CD8-positive, alpha-beta memory T cell (primary cell): ENCODE data around the gene IBTK. TPM values are rescaled to one million over a fixed set of nuclear protein-coding genes. Genes with fewer than 3 reads are reported as not detected.
"Not testable (repeated sequence)": the region's sequence is repeated elsewhere in the genome, so short reads cannot be mapped to it uniquely, and the experiment has no call there.

ENCODE experiments used
- CTCF ChIA-PET: fragments of 350-600 bp; sonication (Branson Sonifier 250); formaldehyde crosslinking; loops from one replicate; lab custom pipeline; 2021; ENCODE audit warnings: antibody characterized with exemption; lab: Charles Lee
- POLR2A ChIA-PET: fragments of 350-600 bp; sonication (Branson Sonifier 250); formaldehyde crosslinking; loops from one replicate; lab custom pipeline; 2021; ENCODE audit warnings: antibody characterized with exemption; lab: Charles Lee
- DNase-seq, 5 donors: peaks; one replicate each; pipeline versions ENCODE4 v3.0.0 to v3.0.0-alpha.2; 2020 to 2022; ENCODE audit warnings: mixed read lengths in 1 of 5
- H3K27ac ChIP-seq: one replicate; pipeline ENCODE4 v1.7.0; 2013; ENCODE audit warnings: low read depth, mild to moderate bottlenecking, low read length, moderate library complexity
- H3K27me3 ChIP-seq: 2 replicates; pipeline ENCODE4 v1.7.0; 2013; ENCODE audit warnings: low read length, mild to moderate bottlenecking; ENCODE audit not compliant: insufficient read depth, poor library complexity, severe bottlenecking
- H3K36me3 ChIP-seq: 2 replicates; pipeline ENCODE4 v1.7.0; 2013; ENCODE audit warnings: mild to moderate bottlenecking, low read length, moderate library complexity; ENCODE audit not compliant: insufficient read depth
- H3K4me1 ChIP-seq: 2 replicates; pipeline ENCODE4 v1.7.0; 2013; ENCODE audit warnings: mild to moderate bottlenecking, low read length, moderate library complexity; ENCODE audit not compliant: insufficient read depth
- H3K4me3 ChIP-seq: 2 replicates; pipeline ENCODE4 v1.7.0; 2013; ENCODE audit warnings: mild to moderate bottlenecking, low read length
- H3K9me3 ChIP-seq: 2 replicates; pipeline ENCODE4 v1.7.0; 2013; ENCODE audit warnings: mild to moderate bottlenecking, low read length
- H3K27ac Mint-ChIP-seq, 8 donors: one replicate each; pipeline ENCODE4 v1.8.0; 2020 to 2021; ENCODE audit warnings: mixed read lengths in 8 of 8, mild to moderate bottlenecking in 6 of 8, inconsistent platforms in 3 of 8, moderate library complexity in 3 of 8
- H3K27me3 Mint-ChIP-seq, 2 donors: one replicate each; pipeline ENCODE4 v1.8.0; 2020 to 2021; ENCODE audit warnings: mixed read lengths in 2 of 2, mild to moderate bottlenecking in 1 of 2, moderate library complexity in 1 of 2
- H3K36me3 Mint-ChIP-seq, 3 donors: one replicate each; pipeline ENCODE4 v1.8.0; 2020 to 2021; ENCODE audit warnings: mixed read lengths in 3 of 3, inconsistent platforms in 1 of 3, mild to moderate bottlenecking in 1 of 3
- H3K4me1 Mint-ChIP-seq, 3 donors: one replicate each; pipeline ENCODE4 v1.8.0; 2020 to 2021; ENCODE audit warnings: mixed read lengths in 3 of 3, inconsistent platforms in 1 of 3, mild to moderate bottlenecking in 1 of 3
- H3K4me3 Mint-ChIP-seq, 7 donors: one replicate each; pipeline ENCODE4 v1.8.0; 2020 to 2021; ENCODE audit warnings: mixed read lengths in 7 of 7, mild to moderate bottlenecking in 6 of 7, moderate library complexity in 4 of 7, inconsistent platforms in 2 of 7
- H3K9me3 Mint-ChIP-seq, 5 donors: one replicate each; pipeline ENCODE4 v1.8.0; 2020 to 2022; ENCODE audit warnings: mixed read lengths in 5 of 5, mild to moderate bottlenecking in 3 of 5, moderate library complexity in 2 of 5, inconsistent platforms in 1 of 5
- polyA plus RNA-seq: library from polyadenylated mRNA; unstranded; fragments of 300-500 nt; fragmentation: Illumina TruSeq; gene quantifications from one replicate; pipeline ENCODE4 v1.2.3, GENCODE V29; 2021
- total RNA-seq, 2 experiments: library from RNA; stranded (reverse); gene quantifications; one replicate each; pipeline ENCODE4 v1.2.3, GENCODE V29; 2021

Gene IBTK
- total and polyA plus RNA-seq, 3 experiments from 2014 or later = 20.3 to 26.6 (median 24.2) TPM

GRCh38 chr6:82142524-82142923 is 105.0 kb downstream of the IBTK start:
- Histone ChIP-seq H3K9me3 (no peaks in the 10 kb centered on the region), H3K36me3 (no peaks in the 10 kb centered on the region), H3K27ac (no peak overlapping the region), H3K4me1 (no peaks in the 10 kb centered on the region), H3K27me3 (no peaks in the 10 kb centered on the region), H3K4me3 (no peak overlapping the region)
- Mint-ChIP-seq H3K27ac (no peak overlapping the region), H3K4me1 (no peaks in the 10 kb centered on the region), H3K4me3 (no peak overlapping the region), H3K36me3 (peaks cover 0 to 1% (median 0%) of the 10 kb centered on the region in 3 donors), H3K27me3 (no peaks in the 10 kb centered on the region), H3K9me3 (no peaks in the 10 kb centered on the region)
- no peak for DNase-seq
- ChIA-PET POLR2A (no interaction called here), CTCF (no interaction called here)

- Mint-ChIP-seq H3K36me3 (no peaks in the 10 kb centered on the region), H3K4me3 (no peak overlapping the region), H3K9me3 (peaks cover 0 to 2% (median 0%) of the 10 kb centered on the region in 5 donors), H3K27ac (no peak overlapping the region), H3K4me1 (no peaks in the 10 kb centered on the region), H3K27me3 (peaks cover 2 to 9% of the 10 kb centered on the region in 2 donors)
- no peak overlapping the region for H3K4me3 ChIP-seq
- POLR2A ChIA-PET = no interaction called here
- CTCF ChIA-PET = no interaction called here
- H3K36me3 ChIP-seq = no peaks in the 10 kb centered on the region
- no peaks in the 10 kb centered on the region for H3K27me3 ChIP-seq
- H3K27ac ChIP-seq = no peak overlapping the region
- DNase-seq = no peak
- H3K4me1 ChIP-seq = no peaks in the 10 kb centered on the region
- no peaks in the 10 kb centered on the region for H3K9me3 ChIP-seq
Observed at GRCh38 chr6:82138075-82138791, 109.3 kb downstream of the IBTK start.

- H3K27me3 Mint-ChIP-seq = peaks cover 2 to 40% of the 10 kb centered on the region in 2 donors
- no peaks in the 10 kb centered on the region for H3K27me3 ChIP-seq
- POLR2A ChIA-PET = no interaction called here
Observed at GRCh38 chr6:82131441-82131840, 116.1 kb downstream of the IBTK start.

GRCh38 chr6:82129797-82130196 is 117.7 kb downstream of the IBTK start:
- ChIA-PET CTCF (no interaction called here), POLR2A (no interaction called here)
- H3K9me3 ChIP-seq = no peaks in the 10 kb centered on the region
- Mint-ChIP-seq H3K9me3 (peaks cover 2 to 15% (median 5%) of the 10 kb centered on the region in 5 donors), H3K4me1 (no peaks in the 10 kb centered on the region), H3K36me3 (no peaks in the 10 kb centered on the region), H3K4me3 (no peak overlapping the region), H3K27ac (no peak overlapping the region), H3K27me3 (peaks cover 2 to 40% of the 10 kb centered on the region in 2 donors)
- no peak for DNase-seq
- H3K27me3 ChIP-seq = no peaks in the 10 kb centered on the region
- H3K4me1 ChIP-seq = no peaks in the 10 kb centered on the region
- no peak overlapping the region for H3K27ac ChIP-seq
- no peaks in the 10 kb centered on the region for H3K36me3 ChIP-seq
- no peak overlapping the region for H3K4me3 ChIP-seq

More at GRCh38 chr6:82131441-82131840, 116.1 kb downstream of the IBTK start:
- Histone ChIP-seq H3K36me3 (no peaks in the 10 kb centered on the region), H3K4me3 (no peak overlapping the region), H3K9me3 (no peaks in the 10 kb centered on the region), H3K4me1 (no peaks in the 10 kb centered on the region), H3K27ac (no peak overlapping the region)
- Mint-ChIP-seq H3K9me3 (peaks cover 2 to 14% (median 5%) of the 10 kb centered on the region in 5 donors), H3K4me3 (no peak overlapping the region), H3K27ac (no peak overlapping the region), H3K36me3 (no peaks in the 10 kb centered on the region), H3K4me1 (no peaks in the 10 kb centered on the region)
- no peak for DNase-seq
- CTCF ChIA-PET = no interaction called here

DNA sequence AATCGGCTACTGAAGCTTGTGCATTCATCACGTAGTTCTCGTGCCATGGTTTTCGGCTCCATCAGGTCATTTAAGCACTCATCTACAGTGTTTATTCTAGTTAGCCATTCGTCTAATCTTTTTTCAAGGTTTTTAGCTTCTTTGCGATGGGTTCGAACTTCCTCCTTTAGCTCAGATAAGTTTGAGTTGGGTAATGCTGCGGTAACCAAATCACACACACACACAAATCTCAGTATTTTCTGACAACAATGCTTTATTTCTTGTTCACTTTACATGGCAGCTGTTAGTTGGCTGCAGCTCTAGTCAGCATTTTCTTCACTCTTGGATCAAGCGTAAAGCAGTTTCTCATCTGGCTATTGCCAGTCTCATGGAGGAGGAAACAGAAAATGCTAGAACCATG is 118.6 kb downstream of the IBTK start:
- Mint-ChIP-seq H3K27me3 (peaks cover 0 to 33% of the 10 kb centered on the region in 2 donors), H3K9me3 (peaks cover 2 to 16% (median 5%) of the 10 kb centered on the region in 5 donors)
- H3K4me1 ChIP-seq, DNase-seq, H3K27ac ChIP-seq, H3K27me3 ChIP-seq, H3K4me3 ChIP-seq, H3K9me3 ChIP-seq, POLR2A ChIA-PET, H3K4me3 Mint-ChIP-seq, H3K4me1 Mint-ChIP-seq, H3K36me3 Mint-ChIP-seq, CTCF ChIA-PET, H3K27ac Mint-ChIP-seq, H3K36me3 ChIP-seq: not testable (repeated sequence)

DNA sequence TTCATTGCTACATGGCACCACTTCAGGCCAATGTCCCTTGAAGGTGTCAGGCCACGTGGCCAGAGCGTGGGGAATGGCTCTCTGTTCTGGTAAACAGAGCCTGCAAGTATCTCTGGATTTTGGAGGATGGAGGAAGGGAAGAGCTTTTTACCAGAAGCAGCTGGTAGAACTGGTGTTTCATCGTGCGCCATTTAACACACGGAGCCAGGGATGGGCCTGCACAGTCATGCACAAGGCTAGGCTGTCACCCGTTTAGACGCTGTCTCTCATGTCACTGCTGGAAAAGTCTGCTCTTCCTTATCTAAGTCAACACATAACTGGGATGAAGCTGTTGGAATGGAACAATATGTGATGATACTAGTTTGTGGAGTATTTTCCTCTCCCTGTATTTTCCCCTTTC is 123.9 kb downstream of the IBTK start:
- ChIA-PET POLR2A (no interaction called here), CTCF (no interaction called here)
- H3K4me3 Mint-ChIP-seq = no peak overlapping the region
- no peaks in the 10 kb centered on the region for H3K36me3 Mint-ChIP-seq
- peaks cover 0 to 5% of the 10 kb centered on the region in 2 donors for H3K27me3 Mint-ChIP-seq
- Histone ChIP-seq H3K36me3 (no peaks in the 10 kb centered on the region), H3K4me1 (no peaks in the 10 kb centered on the region), H3K9me3 (no peaks in the 10 kb centered on the region), H3K27ac (no peak overlapping the region), H3K27me3 (no peaks in the 10 kb centered on the region), H3K4me3 (no peak overlapping the region)
- no peak overlapping the region for H3K27ac Mint-ChIP-seq
- H3K4me1 Mint-ChIP-seq = no peaks in the 10 kb centered on the region
- no peak for DNase-seq
- H3K9me3 Mint-ChIP-seq = peaks cover 2 to 9% (median 6%) of the 10 kb centered on the region in 5 donors

Other genes with a start within 250 kb of the IBTK start
- gene TPBG, start 116.1 kb upstream of the IBTK start, total RNA-seq = not detected
- gene TPBG, start 116.1 kb upstream of the IBTK start, polyA plus RNA-seq = 2.0 TPM